Measurements from ENCODE around the gene PDZK1IP1. TPM values are rescaled to one million over a fixed set of nuclear protein-coding genes. Genes with fewer than 3 reads are reported as not detected.
"Not testable (repeated sequence)": the region's sequence is repeated elsewhere in the genome, so short reads cannot be mapped to it uniquely, and the experiment has no call there.

The PDZK1IP1 gene
- total RNA-seq, 1 donor, result 0.43 TPM

- H3K4me3 ChIP-seq (ENCODE audit: low read depth, low read length), result no peak overlapping the region
- TF ChIP-seq CTCF (IDR thresholded peaks at IDR 0.05; ENCODE audit: insufficient read depth, low read depth, low read length), result no peak
- DNase-seq (ENCODE audit: low read depth), result no peak
These were observed 6.8 kb upstream of the PDZK1IP1 start for GRCh38 chr1:47196622-47197021.

GRCh38 chr1:47195981-47196380 is 6.1 kb upstream of the PDZK1IP1 start:
- not testable (repeated sequence) for DNase-seq (ENCODE audit: low read depth); H3K4me3 ChIP-seq (ENCODE audit: low read depth, low read length)

- TF ChIP-seq CTCF (IDR thresholded peaks at IDR 0.05; ENCODE audit: insufficient read depth, low read depth, low read length), result no peak
- no peak overlapping the region for H3K4me3 ChIP-seq (ENCODE audit: low read depth, low read length)
- DNase-seq (ENCODE audit: low read depth), result no peak
These were observed 4.5 kb upstream of the PDZK1IP1 start for GRCh38 chr1:47194311-47194710.

- DNase-seq (ENCODE audit: low read depth); H3K4me3 ChIP-seq (ENCODE audit: low read depth, low read length): not testable (repeated sequence)
These were observed 3.7 kb upstream of the PDZK1IP1 start for GRCh38 chr1:47193496-47193895.

GRCh38 chr1:47192458-47193384 is 2.9 kb upstream of the PDZK1IP1 start:
- TF ChIP-seq CTCF (IDR thresholded peaks at IDR 0.05; ENCODE audit: insufficient read depth, low read depth, low read length), result peak; percentile 97
- peak; percentile 60 for DNase-seq (ENCODE audit: low read depth)
- no peak overlapping the region for H3K4me3 ChIP-seq (ENCODE audit: low read depth, low read length)

GRCh38 chr1:47191940-47192457 is 2.2 kb upstream of the PDZK1IP1 start:
- TF ChIP-seq CTCF (IDR thresholded peaks at IDR 0.05; ENCODE audit: insufficient read depth, low read depth, low read length), result no peak
- H3K4me3 ChIP-seq (ENCODE audit: low read depth, low read length), result no peak overlapping the region
- no peak for DNase-seq (ENCODE audit: low read depth)

- no peak for DNase-seq (ENCODE audit: low read depth)
- no peak overlapping the region for H3K4me3 ChIP-seq (ENCODE audit: low read depth, low read length)
- TF ChIP-seq CTCF (IDR thresholded peaks at IDR 0.05; ENCODE audit: insufficient read depth, low read depth, low read length), result no peak
These were observed 1.0 kb upstream of the PDZK1IP1 start for GRCh38 chr1:47190857-47191256.

- TF ChIP-seq CTCF (IDR thresholded peaks at IDR 0.05; ENCODE audit: insufficient read depth, low read depth, low read length), result no peak
- no peak overlapping the region for H3K4me3 ChIP-seq (ENCODE audit: low read depth, low read length)
- DNase-seq (ENCODE audit: low read depth), result no peak
These were observed 646 bp upstream of the PDZK1IP1 start for GRCh38 chr1:47190509-47190855.
